ENCODE measurements around the gene SLC4A2. TPM values are rescaled to one million over a fixed set of nuclear protein-coding genes. Genes with fewer than 3 reads are reported as not detected.
"Not testable (repeated sequence)": the region's sequence is repeated elsewhere in the genome, so short reads cannot be mapped to it uniquely, and the experiment has no call there.

SLC4A2 gene
- total RNA-seq, 1 donor from 2014 or later, result 193 TPM

DNA sequence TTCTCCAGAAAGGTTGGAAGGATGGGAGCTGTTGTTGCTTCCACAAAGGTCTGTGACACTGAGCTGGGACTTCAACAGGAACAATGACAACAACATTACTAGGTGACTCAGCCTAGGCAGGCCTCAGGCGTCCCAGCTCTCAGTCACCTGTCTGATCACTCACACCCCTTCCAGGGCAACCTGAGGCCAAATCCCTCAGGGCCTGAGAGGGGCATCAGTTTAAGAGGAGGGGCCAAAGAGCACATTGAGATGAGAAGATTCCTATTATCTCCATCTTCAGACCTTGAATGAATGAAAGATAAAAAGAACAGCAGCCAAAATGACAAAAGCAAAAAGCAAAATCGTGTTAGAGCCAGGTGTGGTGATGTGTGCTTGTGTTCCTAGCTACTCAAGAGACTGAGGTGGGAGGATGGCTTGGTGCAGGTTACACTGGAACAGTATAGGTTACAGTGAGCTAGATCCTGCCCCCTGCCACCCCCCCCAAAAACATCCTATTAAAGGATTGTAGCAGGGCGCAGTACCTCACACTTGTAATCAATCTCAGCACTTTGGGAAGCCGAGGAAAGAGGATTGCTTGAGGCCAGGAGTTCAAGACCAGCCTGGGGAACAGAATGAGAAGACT lies 34.8 kb upstream of the SLC4A2 start, which contains the start of gene ATG9B:
Gene ATG9B, minus strand, starts transcription at position 60 of the 622 bp plus-strand sequence. CDS start 71 bp downstream, outside the sequence.
- no peak for DNase-seq (ENCODE audit: low spot score)

DNA sequence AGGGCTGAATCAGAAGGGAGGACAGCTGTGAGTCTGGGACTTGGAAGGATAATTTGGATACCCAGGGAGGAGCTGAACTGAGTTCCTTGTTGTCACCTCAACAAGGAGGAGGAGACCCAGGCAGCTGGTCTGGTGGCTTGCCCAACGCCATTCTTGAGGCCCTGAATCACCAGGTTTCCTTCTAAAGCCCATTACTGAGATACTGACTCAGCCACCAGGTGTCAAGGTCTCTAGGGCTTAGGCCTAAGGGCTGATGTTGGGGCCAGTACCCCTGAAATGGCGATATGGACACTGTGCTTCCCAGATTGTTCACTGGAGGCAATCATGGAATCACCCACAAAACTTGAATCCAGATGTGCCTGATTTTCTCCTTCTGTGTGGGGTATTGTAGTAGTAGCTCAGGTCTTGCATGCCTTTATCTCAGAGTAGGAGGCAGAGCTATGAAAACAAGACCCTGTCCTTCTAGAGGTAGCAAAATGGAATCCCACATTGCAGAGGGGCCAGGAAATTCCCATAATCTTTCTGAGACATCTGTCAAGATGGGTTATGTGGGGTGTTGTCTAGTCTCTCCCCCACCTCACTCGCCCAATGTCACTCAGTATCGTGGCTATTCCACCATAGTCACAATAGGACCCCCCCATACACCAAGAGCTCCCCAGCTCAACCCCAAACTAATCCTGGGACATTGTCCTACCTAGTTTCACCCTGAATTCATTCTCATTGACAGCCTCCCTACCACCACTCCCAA lies 33.3 kb upstream of the SLC4A2 start:
- DNase-seq (ENCODE audit: low spot score), result no peak

DNA sequence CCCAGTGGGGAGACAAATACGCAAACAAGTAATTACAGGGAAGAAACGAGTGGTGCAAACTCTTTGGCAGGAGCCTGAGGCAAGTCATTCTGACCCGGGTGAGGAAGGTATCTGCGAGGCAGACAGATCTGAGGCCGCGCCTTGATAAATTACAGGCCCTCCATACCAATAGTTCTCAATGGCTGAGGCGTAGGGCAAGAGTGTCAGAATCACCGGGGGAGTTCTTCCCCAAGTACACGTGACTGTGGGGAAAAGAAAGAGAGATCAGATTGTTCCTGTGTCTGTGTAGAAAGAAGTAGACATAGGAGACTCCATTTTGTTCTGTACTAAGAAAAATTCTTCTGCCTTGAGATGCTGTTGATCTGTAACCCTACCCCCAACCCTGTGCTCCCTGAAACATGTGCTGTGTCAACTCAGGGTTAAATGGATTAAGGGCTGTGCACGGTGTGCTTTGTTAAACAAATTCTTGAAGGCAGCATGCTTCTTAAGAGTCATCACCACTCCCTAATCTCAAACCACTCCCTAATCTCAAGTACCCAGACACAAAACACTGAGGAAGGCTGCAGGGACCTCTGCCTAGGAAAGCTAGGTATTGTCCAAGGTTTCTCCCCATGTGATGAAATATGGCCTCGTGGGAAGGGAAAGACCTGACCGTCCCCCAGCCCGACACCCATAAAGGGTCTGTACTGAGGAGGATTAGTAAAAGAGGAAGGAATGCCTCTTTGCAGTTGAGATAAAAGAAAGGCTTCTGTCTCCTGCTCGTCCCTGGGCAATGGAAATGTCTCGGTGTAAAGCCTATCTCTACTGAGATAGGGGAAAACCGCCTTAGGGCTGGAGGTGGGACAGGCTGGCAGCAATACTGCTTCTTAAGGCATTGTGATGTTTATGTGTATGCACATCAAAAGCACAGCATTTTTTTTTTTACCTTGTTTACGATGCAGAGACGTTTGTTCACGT lies 32.3 kb upstream of the SLC4A2 start:
- DNase-seq (ENCODE audit: low spot score), result not testable (repeated sequence)

DNA sequence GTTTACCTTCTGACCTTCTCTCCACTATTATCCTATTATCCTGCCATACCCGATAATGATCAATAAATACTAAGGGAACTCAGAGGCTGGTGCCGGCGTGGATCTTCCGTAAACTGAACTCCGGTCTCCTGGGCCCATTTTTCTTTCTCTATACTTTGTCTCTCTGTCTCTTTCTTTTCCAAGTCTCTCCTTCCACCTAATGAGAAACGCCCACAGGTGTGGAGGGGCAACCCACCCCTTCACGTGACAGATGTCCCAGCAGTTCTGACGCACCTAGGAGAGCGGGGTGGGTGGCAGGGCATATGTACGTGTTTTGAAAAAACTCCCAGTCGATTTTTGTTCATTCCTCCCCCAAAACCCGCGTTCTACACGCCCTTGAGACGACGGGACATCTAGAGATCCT lies 31.7 kb upstream of the SLC4A2 start:
- not testable (repeated sequence) for DNase-seq (ENCODE audit: low spot score)

DNA sequence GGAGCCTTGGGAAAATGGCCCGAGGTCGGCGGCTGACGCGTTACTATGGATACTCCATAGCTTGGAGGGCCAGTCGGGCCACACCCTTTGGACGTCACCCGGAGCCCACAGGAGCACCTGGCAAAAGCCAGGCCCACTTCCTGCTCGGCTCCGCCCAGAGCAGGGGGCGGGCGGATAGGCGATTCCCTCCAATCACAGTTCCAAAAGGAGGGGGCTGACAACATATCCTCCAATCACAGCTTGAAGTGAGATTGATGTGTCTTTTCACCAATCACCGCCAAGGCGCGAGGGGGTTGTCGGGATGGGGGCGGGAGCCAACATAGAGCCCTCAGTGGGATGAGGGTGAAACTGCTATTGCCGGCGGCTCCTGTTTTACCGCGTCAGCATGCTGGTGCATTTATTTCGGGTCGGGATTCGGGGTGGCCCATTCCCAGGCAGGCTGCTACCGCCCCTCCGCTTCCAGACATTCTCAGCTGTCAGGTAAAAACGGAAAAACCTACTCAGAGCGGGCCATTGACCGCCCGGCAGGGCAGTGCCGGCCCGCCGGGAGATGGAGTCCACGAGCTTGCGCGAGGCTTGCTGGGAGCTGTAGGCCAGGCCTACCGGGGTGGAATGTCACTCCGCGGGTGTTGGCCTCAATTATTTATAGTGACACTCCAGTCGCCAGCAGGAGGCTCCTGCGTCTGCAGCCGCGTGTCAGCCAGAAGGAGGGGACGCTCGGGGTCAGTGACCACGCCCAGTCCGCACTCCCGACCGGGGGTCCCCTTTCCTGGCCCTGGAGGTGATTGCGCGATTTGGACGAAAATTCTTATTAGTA lies 31.1 kb upstream of the SLC4A2 start, which contains the start of gene ABCB8:
Gene ABCB8, plus strand, starts transcription at position 320 of the 817 bp plus-strand sequence. Its CDS starts 66 bp downstream, at position 386.
- peak; percentile 100 for DNase-seq (ENCODE audit: low spot score)

DNA sequence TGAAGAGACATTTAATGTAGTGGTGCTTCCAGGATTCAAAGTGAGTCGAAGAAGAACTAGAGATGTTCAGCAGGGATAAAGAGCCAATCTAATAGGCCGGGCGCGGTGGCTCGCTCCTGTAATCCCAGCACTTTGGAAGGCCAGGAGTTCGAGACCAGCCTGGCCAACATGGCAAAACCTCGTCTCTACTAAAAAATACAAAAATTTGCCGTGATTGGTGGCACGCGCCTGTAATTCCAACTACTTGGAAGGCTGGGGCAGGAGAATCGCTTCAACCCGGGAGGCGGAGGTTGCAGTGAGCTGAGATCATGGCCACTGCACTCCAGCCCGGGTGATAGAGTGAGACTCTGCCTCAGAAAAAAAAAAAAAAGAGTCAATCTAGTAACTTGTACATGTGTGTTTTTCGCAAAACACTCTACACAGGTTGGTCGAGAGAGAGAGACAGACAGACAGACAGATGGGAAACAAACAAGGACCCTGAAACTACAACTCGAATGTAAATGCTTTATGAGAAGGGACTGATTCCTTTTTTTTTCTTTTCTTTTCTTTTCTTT lies 30.4 kb upstream of the SLC4A2 start:
- DNase-seq (ENCODE audit: low spot score), result no peak

DNA sequence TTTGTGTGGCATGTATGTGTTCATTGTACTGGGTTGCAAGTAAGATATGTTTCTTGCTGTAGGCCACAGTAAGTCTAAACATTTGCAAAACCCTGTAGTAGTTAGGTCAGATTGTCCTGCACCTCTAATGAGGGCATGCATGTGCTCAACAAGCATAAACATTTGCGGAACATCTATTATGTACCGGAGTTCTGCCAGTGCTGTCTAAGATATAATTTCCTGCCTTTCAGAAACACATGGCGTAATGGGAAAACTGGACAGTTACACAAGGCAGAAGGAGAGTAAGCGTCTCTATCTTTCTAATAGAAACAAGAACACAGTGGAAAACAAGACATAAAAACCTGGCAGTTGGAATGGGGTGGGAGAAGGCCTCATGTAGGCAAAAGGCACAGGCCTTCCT lies 28.4 kb upstream of the SLC4A2 start:
- no peak for DNase-seq (ENCODE audit: low spot score)

DNA sequence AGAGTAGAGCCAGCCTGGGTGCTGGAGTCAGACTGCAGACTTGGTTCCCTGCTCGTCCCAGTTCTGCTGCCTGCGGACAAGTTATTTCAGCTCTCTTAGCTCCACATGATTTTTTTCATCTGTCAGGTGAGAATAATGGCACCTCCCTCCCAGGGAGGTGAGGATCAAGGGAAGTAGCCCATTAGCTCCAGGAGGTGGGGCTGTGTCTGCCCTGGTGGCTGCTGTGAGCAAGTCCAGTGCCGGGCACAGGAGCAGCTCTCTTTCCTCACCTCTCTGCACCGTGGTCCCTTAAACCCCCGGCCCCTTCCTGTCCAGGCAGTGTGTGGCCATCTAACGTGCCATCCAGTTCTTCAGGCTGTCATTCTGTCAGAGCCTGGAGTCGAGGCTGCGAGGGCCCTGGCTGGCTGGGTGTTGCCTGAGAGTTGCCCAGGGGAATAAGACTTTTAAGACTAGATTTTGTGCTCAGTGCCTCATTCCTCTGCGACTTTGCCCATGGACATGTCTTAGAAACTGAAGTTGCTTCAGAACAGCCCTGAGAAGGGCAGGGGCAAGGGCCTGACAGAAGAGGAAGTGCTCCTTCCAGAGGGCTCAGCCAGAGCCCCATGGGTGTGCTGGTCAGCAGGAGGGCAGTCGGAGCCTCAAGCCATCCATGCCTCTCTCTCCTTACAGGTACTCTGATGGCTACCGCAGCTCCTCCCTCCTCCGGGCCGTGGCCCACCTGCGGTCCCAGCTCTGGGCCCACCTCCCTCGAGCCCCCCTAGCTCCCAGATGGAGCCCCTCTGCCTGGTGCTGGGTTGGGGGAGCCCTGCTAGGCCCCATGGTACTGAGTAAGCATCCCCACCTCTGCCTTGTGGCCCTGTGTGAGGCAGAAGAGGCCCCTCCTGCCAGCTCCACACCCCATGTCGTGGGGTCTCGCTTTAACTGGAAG lies 26.2 kb upstream of the SLC4A2 start:
- DNase-seq (ENCODE audit: low spot score), result no peak

DNA sequence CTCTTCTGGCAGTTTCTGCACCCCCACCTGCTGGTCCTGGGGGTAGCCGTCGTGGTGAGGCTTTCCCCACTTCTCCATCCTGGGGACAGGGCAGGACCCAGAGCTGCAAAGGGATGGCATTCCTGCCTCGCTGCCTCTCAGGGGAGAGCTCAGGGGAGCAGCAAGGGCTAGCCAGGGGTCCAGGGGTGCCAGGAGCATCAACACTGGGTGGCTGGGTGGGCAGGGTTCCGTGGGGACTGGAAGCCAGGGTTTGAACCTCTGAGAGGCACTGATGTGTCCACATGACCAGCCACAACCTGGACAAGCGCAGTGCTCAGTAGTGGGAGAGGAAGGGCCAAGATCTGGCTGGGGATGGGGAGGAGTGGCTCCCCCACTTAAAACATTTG lies 25.5 kb upstream of the SLC4A2 start:
- DNase-seq (ENCODE audit: low spot score), result no peak

DNA sequence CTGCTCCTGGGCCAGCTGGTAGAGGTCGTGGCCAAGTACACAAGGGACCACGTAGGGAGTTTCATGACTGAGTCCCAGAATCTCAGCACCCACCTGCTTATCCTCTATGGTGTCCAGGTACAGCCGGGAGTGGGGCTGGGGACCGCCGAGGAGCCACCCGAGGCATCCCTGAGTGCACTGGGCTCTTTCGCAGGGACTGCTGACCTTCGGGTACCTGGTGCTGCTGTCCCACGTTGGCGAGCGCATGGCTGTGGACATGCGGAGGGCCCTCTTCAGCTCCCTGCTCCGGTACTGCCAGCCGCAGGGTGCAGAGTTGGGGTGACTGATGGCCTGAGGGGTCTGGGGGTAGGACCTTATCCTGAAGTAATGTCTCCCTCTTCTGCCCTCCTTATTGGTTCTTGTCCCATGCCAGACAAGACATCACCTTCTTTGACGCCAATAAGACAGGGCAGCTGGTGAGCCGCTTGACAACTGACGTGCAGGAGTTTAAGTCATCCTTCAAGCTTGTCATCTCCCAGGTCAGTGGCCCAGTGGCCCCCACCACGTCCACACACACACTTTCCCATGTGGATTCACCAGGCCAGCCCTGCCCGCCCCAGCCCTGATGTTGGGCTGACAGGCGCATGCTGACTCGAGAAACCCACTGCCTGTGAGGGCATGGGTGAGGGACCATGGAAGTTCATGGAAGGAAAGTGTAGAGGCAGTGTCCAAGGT lies 24.9 kb upstream of the SLC4A2 start:
- no peak for DNase-seq (ENCODE audit: low spot score)

DNA sequence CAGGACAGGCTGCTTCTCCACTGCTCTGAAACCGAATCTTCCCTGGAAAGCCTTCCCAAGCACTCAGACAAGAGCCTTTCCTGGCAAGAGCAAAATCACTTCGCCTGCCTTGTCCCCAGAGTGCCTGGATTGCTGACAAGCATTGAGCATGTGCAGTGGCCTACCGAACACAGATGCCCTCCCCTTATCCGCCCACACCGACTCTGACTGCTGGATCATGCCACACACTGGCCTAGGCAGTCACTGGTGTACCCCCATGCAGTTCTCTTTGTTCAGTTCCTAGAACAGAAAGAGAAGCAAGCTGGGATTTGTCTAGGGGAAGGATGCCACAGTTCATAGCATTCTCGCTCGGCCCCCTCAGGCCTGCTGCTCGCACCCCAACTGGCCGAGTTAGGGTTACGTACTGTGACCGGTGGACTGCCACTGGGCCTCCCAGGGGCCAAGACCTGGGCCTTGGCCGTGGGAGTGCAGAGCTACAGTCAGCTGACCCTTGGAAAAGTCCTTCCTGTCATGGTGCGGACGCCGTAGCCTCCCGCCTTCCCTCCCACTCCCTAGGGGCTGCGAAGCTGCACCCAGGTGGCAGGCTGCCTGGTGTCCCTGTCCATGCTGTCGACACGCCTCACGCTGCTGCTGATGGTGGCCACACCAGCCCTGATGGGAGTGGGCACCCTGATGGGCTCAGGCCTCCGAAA lies 24.2 kb upstream of the SLC4A2 start:
- DNase-seq (ENCODE audit: low spot score), result no peak

DNA sequence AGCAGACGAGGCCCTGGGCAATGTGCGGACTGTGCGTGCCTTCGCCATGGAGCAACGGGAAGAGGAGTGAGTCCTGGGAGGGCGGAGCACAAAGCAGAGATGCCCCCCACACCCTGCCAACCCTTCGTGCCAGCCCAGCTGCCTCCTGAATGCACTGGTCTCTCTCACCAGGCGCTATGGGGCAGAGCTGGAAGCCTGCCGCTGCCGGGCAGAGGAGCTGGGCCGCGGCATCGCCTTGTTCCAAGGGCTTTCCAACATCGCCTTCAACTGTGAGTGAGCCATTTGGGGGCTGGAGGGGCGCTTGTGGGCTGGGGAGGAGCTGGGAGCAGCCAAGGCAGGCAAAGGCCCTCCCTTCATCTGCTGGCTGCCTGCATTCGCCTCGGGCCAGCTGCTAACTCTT lies 23.5 kb upstream of the SLC4A2 start:
- DNase-seq (ENCODE audit: low spot score), result no peak

DNA sequence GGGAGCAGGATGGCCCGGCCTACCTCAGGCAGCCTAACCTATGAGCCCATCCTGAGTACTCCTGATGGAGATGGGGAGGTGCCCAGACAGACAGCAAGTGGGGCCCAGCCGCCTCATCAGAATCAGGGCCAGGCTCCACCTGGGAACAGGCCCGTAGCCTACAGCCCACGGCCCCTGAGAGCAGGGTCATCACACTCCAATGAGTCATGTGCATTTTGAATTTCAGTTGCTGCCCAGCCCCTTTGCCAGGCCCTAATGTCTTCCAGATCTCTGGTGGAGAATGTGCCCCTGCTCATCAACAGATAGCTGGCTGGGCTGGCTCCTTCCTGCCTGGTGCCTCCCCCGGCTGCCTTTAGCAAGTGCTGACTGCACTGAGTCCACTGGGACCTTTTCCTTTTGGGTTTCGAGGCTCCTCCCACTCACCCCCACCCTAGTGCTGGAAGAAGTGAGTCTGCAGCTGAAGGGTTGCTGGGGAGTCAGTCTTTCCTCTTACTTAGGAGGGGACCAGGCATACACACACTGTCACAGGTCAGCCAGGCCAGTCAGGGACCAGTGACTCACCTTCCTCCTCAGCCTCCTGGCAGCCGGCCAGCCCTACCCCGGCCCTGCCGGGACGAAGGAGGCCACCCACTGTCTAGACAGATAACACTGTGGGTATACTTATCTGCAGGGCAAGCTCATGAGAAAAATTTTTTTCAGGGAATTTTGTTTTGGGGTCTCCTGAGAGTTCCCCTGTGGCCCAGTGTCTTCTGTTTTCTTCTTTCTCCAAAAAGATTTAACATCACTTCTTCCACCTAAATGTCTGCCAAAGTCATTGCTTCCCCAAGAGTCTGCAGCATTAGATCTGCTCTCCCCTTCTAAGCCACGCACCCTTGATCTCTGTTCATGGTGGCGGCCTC lies 20.2 kb upstream of the SLC4A2 start:
- DNase-seq (ENCODE audit: low spot score), result peak; percentile 73

DNA sequence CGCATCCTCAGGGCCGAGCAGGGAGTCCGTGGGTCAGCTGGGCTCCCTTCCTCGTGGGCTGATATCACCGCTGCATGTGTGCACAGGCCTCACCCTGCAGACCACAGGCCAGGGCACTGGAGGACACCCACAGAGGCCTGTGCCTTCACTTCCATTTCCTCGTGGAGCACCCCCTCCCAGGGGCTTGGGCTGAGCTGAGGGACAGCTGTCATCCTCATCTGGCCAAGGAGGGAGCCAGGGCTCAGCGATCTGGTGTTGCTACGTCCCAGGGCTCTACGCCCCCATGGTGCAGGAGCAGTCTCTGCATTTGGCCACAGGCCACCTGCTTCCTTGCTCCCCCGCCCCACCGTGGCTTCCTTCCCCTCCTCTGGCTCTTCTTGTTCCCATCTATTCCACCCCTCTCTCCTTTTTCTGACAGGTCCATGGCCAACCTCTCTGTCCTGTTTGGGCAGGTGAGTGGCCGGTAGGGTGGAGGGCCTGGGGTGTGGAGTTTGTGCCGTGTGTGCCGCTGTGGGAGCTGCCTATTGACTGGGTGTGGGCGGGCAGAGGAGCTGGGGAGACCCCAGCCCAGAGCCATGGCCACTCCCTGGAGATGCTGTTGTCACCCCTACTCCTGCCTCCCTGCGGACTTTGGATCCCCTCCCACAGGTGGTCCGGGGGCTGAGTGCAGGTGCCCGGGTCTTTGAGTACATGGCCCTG lies 19.4 kb upstream of the SLC4A2 start:
- DNase-seq (ENCODE audit: low spot score), result no peak

DNA sequence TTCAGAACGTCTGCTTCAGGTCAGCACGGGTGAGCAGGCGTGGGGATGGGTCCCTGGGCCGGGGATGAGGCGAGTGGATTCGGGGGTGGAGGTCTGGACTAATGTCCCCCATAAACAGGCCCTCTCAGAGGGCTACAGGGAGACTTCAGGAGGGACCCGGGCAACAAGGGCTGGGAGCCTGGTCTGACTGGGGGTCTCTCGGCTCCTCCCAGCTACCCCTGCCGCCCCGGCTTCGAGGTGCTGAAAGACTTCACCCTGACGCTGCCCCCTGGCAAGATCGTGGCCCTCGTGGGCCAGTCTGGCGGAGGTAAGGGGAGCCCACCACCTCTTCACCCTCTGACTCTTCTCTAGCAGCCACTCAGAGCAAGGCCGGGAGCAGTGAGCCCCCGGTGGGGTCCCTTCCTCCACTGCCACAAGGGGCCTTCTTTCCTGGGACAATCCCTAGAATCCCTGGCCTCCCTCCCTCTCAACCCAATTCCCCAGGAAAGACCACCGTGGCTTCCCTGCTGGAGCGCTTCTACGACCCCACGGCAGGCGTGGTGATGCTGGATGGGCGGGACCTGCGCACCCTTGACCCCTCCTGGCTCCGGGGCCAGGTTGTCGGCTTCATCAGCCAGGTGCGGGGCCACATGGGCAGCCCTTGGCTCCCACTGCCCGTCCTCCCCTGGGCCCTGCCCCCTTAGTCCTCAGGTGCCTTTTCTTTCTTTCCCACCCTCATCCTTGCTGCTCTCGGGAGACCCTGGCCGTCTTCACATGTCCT lies 18.6 kb upstream of the SLC4A2 start:
- DNase-seq (ENCODE audit: low spot score), result no peak

DNA sequence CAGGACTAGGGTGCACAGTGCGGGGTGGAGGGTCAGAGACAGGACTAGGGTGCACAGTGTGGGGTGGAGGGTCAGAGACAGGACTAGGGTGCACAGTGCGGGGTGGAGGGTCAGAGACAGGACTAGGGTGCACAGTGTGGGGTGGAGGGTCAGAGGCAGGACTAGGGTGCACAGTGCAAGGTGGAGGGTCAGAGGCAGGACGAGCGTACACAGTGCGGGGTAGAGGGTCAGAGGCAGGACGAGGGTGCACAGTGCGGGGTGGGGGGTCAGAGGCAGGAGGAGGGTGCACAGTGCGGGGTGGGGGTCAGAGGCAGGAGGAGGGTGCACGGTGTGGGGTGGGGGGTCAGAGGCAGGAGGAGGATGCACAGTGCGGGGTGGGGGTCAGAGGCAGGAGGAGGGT lies 15.9 kb upstream of the SLC4A2 start:
- DNase-seq (ENCODE audit: low spot score), result not testable (repeated sequence)
